GM12892 (cell line): ENCODE results near the gene VPS13D.

Experiments
- POLR2A ChIP-seq: IDR thresholded peaks from 2 replicates; pipeline ENCODE4 v1.6.1; 2011; ENCODE audit warnings: low read depth, low read length, control low read depth
- POLR2AphosphoS5 ChIP-seq: IDR thresholded peaks from 2 replicates; pipeline ENCODE4 v1.6.1; 2011; ENCODE audit warnings: low read depth, low read length, control low read depth
- TAF1 ChIP-seq: IDR thresholded peaks from 2 replicates; pipeline ENCODE4 v1.6.1; 2011; ENCODE audit warnings: low read depth, mild to moderate bottlenecking, control low read depth, low read length, borderline replicate concordance

- TF ChIP-seq TAF1 (no peak), POLR2A (no peak), POLR2AphosphoS5 (no peak)
These were observed 187.6 kb downstream of the VPS13D start for GRCh38 chr1:12417389-12417788.
